Heart left ventricle (tissue), 13 donors: ENCODE data around the gene SLIT3.

ENCODE experiments used
- POLR2A ChIP-seq, 2 donors: fragments of 450-650 bp; IDR thresholded peaks; one replicate each; pipeline ENCODE4 v1.6.1; 2017; ENCODE audit warnings: antibody characterized with exemption in 2 of 2, mild to moderate bottlenecking in 2 of 2, moderate library complexity in 2 of 2
- TF ChIP-seq, protein P1 (sequence below), 12 donors: fragments of 200-600 bp; sonication (generic) in 4 of 12; IDR thresholded peaks; one replicate each; pipeline versions ENCODE4 v1.5.0 to v1.8.0; 2018 to 2022; ENCODE audit warnings: antibody characterized with exemption in 12 of 12, mild to moderate bottlenecking in 5 of 12
- donor health status: ischemic (EF 13 %, LVEDD 7.1; RV severe dilation, severe dysfunction).
- donor health status: DM: no; HTN: yes; CAD: no.
- donor health status: DM: no; HTN: no; CAD: no.
- donor health status: ischemic (EF 25% LVEDD 6.9; RV normal size, moderate dysfunction).
- donor health status: ischemic (EF 25% LVEDD 5.7; RV mildly dilated, moderate dysfunction).
- donor health status: ischemic (EF 35%, LVEDD 5.7; RV mildly dilated, moderate dysfunction).
- donor health status: nonischemic (EF 11% LVEDD 7.7; RV severe dilation, severe dysfunction).
- donor health status: DM: yes; HTN: yes; CAD: no.
- donor health status: PGD.
- donor health status: ischemic (EF 29% LVEDD 5.4; RV normal size, mild dysfunction).
- donor health status: nonischemic (EF 23%, LVEDD 6.1; RV moderate dilation, normal function).

DNA sequence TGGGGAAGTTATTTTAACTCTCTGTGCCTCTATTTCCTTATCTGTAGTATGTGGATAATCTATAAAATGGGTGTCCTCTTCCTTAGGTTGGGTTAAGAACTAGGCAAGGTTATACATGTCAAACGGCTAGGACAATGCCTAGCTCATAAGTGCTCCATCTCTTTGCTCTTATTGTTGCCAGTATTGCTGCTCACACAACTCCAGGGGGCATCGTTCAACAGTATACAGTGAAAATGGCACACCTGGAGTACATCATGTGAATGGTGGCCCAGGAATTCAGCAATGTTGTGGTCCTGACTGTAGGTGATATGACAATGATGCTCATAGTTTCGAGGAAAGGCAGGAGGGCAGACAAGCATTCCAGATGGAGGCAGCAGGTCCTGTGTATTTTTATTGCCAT lies 30.1 kb downstream of the SLIT3 start:
- TF ChIP-seq, protein P1, sequence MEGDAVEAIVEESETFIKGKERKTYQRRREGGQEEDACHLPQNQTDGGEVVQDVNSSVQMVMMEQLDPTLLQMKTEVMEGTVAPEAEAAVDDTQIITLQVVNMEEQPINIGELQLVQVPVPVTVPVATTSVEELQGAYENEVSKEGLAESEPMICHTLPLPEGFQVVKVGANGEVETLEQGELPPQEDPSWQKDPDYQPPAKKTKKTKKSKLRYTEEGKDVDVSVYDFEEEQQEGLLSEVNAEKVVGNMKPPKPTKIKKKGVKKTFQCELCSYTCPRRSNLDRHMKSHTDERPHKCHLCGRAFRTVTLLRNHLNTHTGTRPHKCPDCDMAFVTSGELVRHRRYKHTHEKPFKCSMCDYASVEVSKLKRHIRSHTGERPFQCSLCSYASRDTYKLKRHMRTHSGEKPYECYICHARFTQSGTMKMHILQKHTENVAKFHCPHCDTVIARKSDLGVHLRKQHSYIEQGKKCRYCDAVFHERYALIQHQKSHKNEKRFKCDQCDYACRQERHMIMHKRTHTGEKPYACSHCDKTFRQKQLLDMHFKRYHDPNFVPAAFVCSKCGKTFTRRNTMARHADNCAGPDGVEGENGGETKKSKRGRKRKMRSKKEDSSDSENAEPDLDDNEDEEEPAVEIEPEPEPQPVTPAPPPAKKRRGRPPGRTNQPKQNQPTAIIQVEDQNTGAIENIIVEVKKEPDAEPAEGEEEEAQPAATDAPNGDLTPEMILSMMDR (IDR thresholded peaks at IDR 0.05), result no peak
- no peak for TF ChIP-seq POLR2A (IDR thresholded peaks at IDR 0.05)
